Colonic mucosa (tissue), 4 donors: ENCODE measurements around the gene GSN. TPM values are rescaled to one million over a fixed set of nuclear protein-coding genes. Genes with fewer than 3 reads are reported as not detected.

Source experiments
- DNase-seq: peaks from one replicate; pipeline ENCODE4 v3.0.0-alpha.2; 2020
- H3K27ac ChIP-seq: fragments of 200-600 bp; one replicate; pipeline ENCODE4 v1.8.0; 2021
- H3K27me3 ChIP-seq: fragments of 200-600 bp; one replicate; pipeline ENCODE4 v1.8.0; 2021
- H3K36me3 ChIP-seq: fragments of 200-600 bp; one replicate; pipeline ENCODE4 v1.8.0; 2021
- H3K4me1 ChIP-seq: fragments of 200-600 bp; one replicate; pipeline ENCODE4 v1.8.0; 2021; ENCODE audit warnings: mild to moderate bottlenecking
- H3K4me3 ChIP-seq: fragments of 200-600 bp; one replicate; pipeline ENCODE4 v1.8.0; 2021
- H3K9ac ChIP-seq, 2 donors: one replicate each; pipeline ENCODE4 v1.7.0; 2013; ENCODE audit warnings: control low read depth in 2 of 2, low read depth in 2 of 2, low read length in 2 of 2
- H3K9me3 ChIP-seq: fragments of 200-600 bp; one replicate; pipeline ENCODE4 v1.8.0; 2021
- CTCF ChIP-seq: fragments of 200-600 bp; IDR thresholded peaks from one replicate; pipeline ENCODE4 v1.8.0; 2022; ENCODE audit warnings: antibody characterized with exemption, mild to moderate bottlenecking
- intact Hi-C: fragments of 100-400 bp; cut with DNase I; formaldehyde crosslinking; loops from one replicate; pipeline ENCODE4 v1.14.1; 2022
- total RNA-seq, 2 donors: library from RNA; stranded (reverse); fragmentation: NEBNext Ultra II Directional in 1 of 2; extraction: Animal tissue kit (Norgen Biotek cat#: 25700) in 1 of 2; gene quantifications; one replicate each; pipeline ENCODE4 v1.2.1, GENCODE V29; 2021
- donor health status: healthy.
- donor health status: DM: no; HTN: no; CAD: no.
- donor health status: DM: no; HTN: no; CAD: no.

Gene GSN
- total RNA-seq, 2 donors from 2014 or later, result 413 to 553 TPM

- DNase-seq, result no peak
- Histone ChIP-seq H3K36me3 (no peaks in the 10 kb centered on the region), H3K4me3 (no peak overlapping the region), H3K27me3 (no peaks in the 10 kb centered on the region), H3K9ac (peak overlapping the region in 1 of 2 donors; percentile 23), H3K27ac (peak overlapping the region; percentile 67), H3K9me3 (no peaks in the 10 kb centered on the region), H3K4me1 (peaks cover 14% of the 10 kb centered on the region)
- intact Hi-C loops, result no loop called here
- TF ChIP-seq CTCF, result no peak
These were observed 26.3 kb downstream of the GSN start for GRCh38 chr9:121294151-121294743.

GRCh38 chr9:121294866-121295661, 27.1 kb downstream of the GSN start:
- no peak overlapping the region for H3K4me3 ChIP-seq
- H3K9me3 ChIP-seq, result no peaks in the 10 kb centered on the region
- peak overlapping the region; percentile 67 for H3K27ac ChIP-seq
- no peaks in the 10 kb centered on the region for H3K36me3 ChIP-seq
- H3K9ac ChIP-seq, result peak overlapping the region; percentile 36 to 44
- no peak for TF ChIP-seq CTCF
- DNase-seq, result peak; percentile 40
- no peaks in the 10 kb centered on the region for H3K27me3 ChIP-seq
- H3K4me1 ChIP-seq, result peaks cover 6% of the 10 kb centered on the region
- intact Hi-C loops, result no loop called here

- no peak for DNase-seq
These were observed 27.8 kb downstream of the GSN start for GRCh38 chr9:121295662-121296191.

GRCh38 chr9:121296213-121297127, 28.5 kb downstream of the GSN start:
- no peaks in the 10 kb centered on the region for H3K36me3 ChIP-seq
- DNase-seq, result no peak
- no peak overlapping the region for H3K4me3 ChIP-seq
- no peaks in the 10 kb centered on the region for H3K9me3 ChIP-seq
- peak overlapping the region; percentile 67 for H3K27ac ChIP-seq
- intact Hi-C loops, result no loop called here
- peaks cover 6% of the 10 kb centered on the region for H3K4me1 ChIP-seq
- no peaks in the 10 kb centered on the region for H3K27me3 ChIP-seq
- TF ChIP-seq CTCF, result no peak
- H3K9ac ChIP-seq, result no peak overlapping the region

More at GRCh38 chr9:121295662-121296191, 27.8 kb downstream of the GSN start:
- intact Hi-C loops, result no loop called here
- H3K27ac ChIP-seq, result peak overlapping the region; percentile 67
- no peak overlapping the region for H3K4me3 ChIP-seq
- peaks cover 6% of the 10 kb centered on the region for H3K4me1 ChIP-seq
- H3K9ac ChIP-seq, result peak overlapping the region; percentile 36 to 44
- H3K27me3 ChIP-seq, result no peaks in the 10 kb centered on the region
- no peaks in the 10 kb centered on the region for H3K36me3 ChIP-seq
- no peaks in the 10 kb centered on the region for H3K9me3 ChIP-seq
- no peak for TF ChIP-seq CTCF

- H3K9ac ChIP-seq, result no peak overlapping the region
These were observed 29.4 kb downstream of the GSN start for GRCh38 chr9:121297389-121297788.

More at GRCh38 chr9:121297389-121297788, 29.4 kb downstream of the GSN start:
- no peak overlapping the region for H3K27ac ChIP-seq
- DNase-seq, result no peak
- no peak overlapping the region for H3K4me3 ChIP-seq
- no peaks in the 10 kb centered on the region for H3K36me3 ChIP-seq
- intact Hi-C loops, result no loop called here
- no peaks in the 10 kb centered on the region for H3K9me3 ChIP-seq
- TF ChIP-seq CTCF, result no peak
- H3K4me1 ChIP-seq, result peaks cover 6% of the 10 kb centered on the region
- H3K27me3 ChIP-seq, result no peaks in the 10 kb centered on the region
